Left ventricle myocardium inferior (tissue), 1 donor: ENCODE measurements around the gene UBE3C. TPM values are rescaled to one million over a fixed set of nuclear protein-coding genes. Genes with fewer than 3 reads are reported as not detected.

Source experiments
- DNase-seq: peaks from one replicate; pipeline ENCODE4 v3.0.0-alpha.2; 2020
- H3K27ac ChIP-seq: fragments of 200-600 bp; replicated peaks from 2 replicates; pipeline ENCODE4 v1.8.0; 2021
- H3K27me3 ChIP-seq: fragments of 200-600 bp; 2 replicates; pipeline ENCODE4 v1.8.0; 2021; ENCODE audit warnings: low read depth
- H3K36me3 ChIP-seq: fragments of 200-600 bp; 2 replicates; pipeline ENCODE4 v1.8.0; 2021
- H3K4me1 ChIP-seq: fragments of 200-600 bp; 2 replicates; pipeline ENCODE4 v1.8.0; 2021
- H3K4me3 ChIP-seq: fragments of 200-600 bp; 2 replicates; pipeline ENCODE4 v1.8.0; 2021; ENCODE audit warnings: mild to moderate bottlenecking, moderate library complexity
- H3K9me3 ChIP-seq: fragments of 200-600 bp; replicated peaks from 2 replicates; pipeline ENCODE4 v1.8.0; 2021
- intact Hi-C: fragments of 100-400 bp; cut with micrococcal nuclease; formaldehyde crosslinking; loops from one replicate; pipeline ENCODE4 v1.11.0; 2022
- total RNA-seq: library from RNA; stranded (reverse); fragmentation: NEBNext Ultra II Directional; extraction: Animal tissue kit (Norgen Biotek cat#: 25700); gene quantifications from one replicate; pipeline ENCODE4 v1.2.1, GENCODE V29; 2021
- TF ChIP-seq, protein P1 (sequence below): fragments of 200-600 bp; IDR thresholded peaks from 2 replicates; pipeline ENCODE4 v1.8.0; 2021; ENCODE audit warnings: antibody characterized with exemption, mild to moderate bottlenecking, borderline replicate concordance
- donor health status: DM: no; HTN: yes; CAD: no; lungs with severe emphysema.

UBE3C gene
- total RNA-seq, 1 donor from 2014 or later: 50.2 TPM

GRCh38 chr7:157116762-157117161, 22.0 kb upstream of the UBE3C start:
- H3K4me1 ChIP-seq: no peaks in the 10 kb centered on the region
- no peak overlapping the region for H3K4me3 ChIP-seq
- TF ChIP-seq, protein P1, sequence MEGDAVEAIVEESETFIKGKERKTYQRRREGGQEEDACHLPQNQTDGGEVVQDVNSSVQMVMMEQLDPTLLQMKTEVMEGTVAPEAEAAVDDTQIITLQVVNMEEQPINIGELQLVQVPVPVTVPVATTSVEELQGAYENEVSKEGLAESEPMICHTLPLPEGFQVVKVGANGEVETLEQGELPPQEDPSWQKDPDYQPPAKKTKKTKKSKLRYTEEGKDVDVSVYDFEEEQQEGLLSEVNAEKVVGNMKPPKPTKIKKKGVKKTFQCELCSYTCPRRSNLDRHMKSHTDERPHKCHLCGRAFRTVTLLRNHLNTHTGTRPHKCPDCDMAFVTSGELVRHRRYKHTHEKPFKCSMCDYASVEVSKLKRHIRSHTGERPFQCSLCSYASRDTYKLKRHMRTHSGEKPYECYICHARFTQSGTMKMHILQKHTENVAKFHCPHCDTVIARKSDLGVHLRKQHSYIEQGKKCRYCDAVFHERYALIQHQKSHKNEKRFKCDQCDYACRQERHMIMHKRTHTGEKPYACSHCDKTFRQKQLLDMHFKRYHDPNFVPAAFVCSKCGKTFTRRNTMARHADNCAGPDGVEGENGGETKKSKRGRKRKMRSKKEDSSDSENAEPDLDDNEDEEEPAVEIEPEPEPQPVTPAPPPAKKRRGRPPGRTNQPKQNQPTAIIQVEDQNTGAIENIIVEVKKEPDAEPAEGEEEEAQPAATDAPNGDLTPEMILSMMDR: no peak
- DNase-seq: no peak
- H3K27ac ChIP-seq: no peak overlapping the region
- peaks cover 25% of the 10 kb centered on the region for H3K27me3 ChIP-seq
- H3K36me3 ChIP-seq: no peaks in the 10 kb centered on the region
- peaks cover 13% of the 10 kb centered on the region for H3K9me3 ChIP-seq
- intact Hi-C loops: no loop called here

DNA sequence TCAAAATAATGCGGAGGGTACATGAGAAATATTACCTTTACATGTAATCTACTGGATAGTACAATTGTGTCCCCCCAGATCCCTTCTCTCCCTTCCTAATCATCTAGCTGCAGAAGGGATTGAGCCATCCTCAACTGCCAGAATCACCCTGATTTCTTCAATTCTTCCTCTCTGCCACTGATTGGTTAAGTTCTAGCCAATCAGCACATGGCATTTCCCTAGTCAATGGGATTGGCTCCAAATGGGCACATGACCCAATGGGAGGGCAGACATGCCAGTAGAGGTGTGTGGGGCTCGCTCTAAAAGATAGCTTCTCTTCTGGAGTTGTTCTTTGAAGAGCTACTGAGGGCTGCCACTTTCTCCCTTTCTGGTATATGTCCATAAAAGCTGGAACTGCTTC, 20.9 kb upstream of the UBE3C start:
- peaks cover 14% of the 10 kb centered on the region for H3K27me3 ChIP-seq
- peaks cover 11% of the 10 kb centered on the region for H3K9me3 ChIP-seq
- DNase-seq: no peak
- H3K4me3 ChIP-seq: no peak overlapping the region
- no peak overlapping the region for H3K27ac ChIP-seq
- no peaks in the 10 kb centered on the region for H3K36me3 ChIP-seq
- TF ChIP-seq, protein P1: no peak
- H3K4me1 ChIP-seq: no peaks in the 10 kb centered on the region
- intact Hi-C loops: no loop called here

DNA sequence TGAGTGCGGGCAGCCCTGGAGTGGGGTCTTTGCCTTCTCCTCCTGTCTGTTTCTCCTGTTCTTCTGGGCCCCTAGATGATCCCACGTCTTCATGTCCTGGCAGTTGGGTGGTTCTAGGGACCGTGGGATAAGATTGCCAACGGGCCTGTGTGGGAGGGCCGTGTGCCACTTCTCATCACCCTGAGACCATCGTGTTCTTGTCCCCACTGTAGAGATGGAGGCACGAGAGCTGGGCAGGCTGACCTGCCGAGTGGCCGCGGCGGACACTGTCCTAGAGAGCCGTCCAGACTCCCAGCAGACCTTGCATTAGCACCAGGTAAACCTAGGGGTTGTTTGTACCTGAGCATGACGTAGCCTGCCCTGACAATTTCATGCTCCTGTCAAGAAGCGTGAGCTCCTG, 18.5 kb upstream of the UBE3C start:
- no peak overlapping the region for H3K27ac ChIP-seq
- H3K9me3 ChIP-seq: peaks cover 11% of the 10 kb centered on the region
- intact Hi-C loops: no loop called here
- DNase-seq: no peak
- no peaks in the 10 kb centered on the region for H3K36me3 ChIP-seq
- TF ChIP-seq, protein P1: no peak
- H3K4me1 ChIP-seq: no peaks in the 10 kb centered on the region
- H3K27me3 ChIP-seq: peaks cover 2% of the 10 kb centered on the region
- no peak overlapping the region for H3K4me3 ChIP-seq

- Histone ChIP-seq H3K4me1 (no peaks in the 10 kb centered on the region), H3K27me3 (peaks cover 11% of the 10 kb centered on the region), H3K27ac (no peak overlapping the region), H3K9me3 (peaks cover 11% of the 10 kb centered on the region), H3K4me3 (no peak overlapping the region), H3K36me3 (no peaks in the 10 kb centered on the region)
- intact Hi-C loops: no loop called here
- no peak for DNase-seq
- TF ChIP-seq, protein P1: no peak
Observed at GRCh38 chr7:157121184-157121715, 17.5 kb upstream of the UBE3C start.

DNA sequence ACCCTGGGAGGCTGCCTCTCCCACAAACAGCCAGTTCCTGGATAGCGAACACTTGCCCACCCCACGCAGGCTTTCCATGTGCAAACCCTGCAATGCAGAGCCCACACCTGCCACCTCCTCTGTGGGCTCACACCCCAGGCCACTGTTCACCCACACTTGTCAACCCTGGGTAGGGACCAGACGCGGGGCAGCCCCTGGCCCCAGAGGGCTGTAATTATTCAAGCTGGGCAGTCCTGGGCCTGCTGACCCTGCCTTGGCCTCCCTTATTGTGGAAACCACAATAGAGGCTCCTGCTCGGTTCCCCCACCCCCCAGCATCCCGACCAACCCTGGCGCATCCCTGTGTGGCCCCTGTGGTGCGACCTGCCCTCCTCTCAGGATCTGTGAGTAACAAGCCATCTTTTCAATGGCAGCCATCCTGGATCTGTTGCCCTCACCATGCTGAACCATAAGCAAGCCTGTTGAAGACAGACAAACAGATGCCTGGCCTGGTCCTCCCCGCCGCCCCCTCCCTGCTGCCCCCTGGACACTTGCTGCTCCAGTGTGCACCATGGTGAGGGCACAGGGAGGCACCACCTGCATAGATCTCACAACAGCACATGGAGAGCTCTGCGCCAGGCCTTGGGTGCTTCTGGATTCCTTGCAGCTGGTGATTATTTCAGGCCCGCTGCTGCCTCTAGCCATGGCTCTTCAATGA, 15.8 kb upstream of the UBE3C start:
- DNase-seq: no peak
- H3K27me3 ChIP-seq: peaks cover 11% of the 10 kb centered on the region
- peaks cover 5% of the 10 kb centered on the region for H3K9me3 ChIP-seq
- no peaks in the 10 kb centered on the region for H3K4me1 ChIP-seq
- intact Hi-C loops: no loop called here
- H3K27ac ChIP-seq: no peak overlapping the region
- H3K36me3 ChIP-seq: no peaks in the 10 kb centered on the region
- no peak overlapping the region for H3K4me3 ChIP-seq
- TF ChIP-seq, protein P1: no peak
